ENCODE data around the gene C10orf67.

Gene C10orf67

DNA sequence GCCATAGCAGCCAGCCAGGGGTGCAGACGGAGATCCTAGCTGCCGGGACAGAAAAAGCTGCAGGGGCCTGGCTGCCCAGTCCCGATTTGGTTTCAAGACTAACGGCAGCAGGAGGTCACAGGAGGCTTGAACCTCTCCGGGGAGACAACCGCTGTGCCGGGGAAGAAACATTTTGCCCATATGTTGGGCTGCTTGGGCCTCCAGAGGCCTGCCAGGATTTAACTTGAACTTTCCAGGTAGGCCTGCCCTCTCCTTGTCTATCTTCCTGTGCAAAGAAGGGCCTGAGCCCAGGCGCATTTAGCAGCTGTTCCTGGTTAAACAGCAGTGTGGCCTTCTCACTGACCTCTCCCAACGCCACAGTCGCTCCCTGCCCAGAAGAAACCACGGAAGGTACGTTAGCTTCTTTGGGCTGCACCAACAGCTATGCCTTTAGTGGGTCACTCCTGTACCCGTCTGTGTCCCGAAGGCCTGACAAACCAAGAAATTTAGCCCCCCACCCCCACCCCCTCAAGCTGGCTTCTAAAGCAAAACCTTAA, 169.6 kb downstream of the C10orf67 start:
- DNase-seq, result no peak
- H3K36me3 Mint-ChIP-seq (ENCODE audit: low read depth), result no peaks in the 10 kb centered on the region
- peaks cover 85% of the 10 kb centered on the region for H3K27me3 Mint-ChIP-seq
- H3K27ac Mint-ChIP-seq, result no peak overlapping the region
- H3K9me3 Mint-ChIP-seq, result no peaks in the 10 kb centered on the region
- no peak overlapping the region for H3K4me3 Mint-ChIP-seq
- peaks cover 15% of the 10 kb centered on the region for H3K4me1 Mint-ChIP-seq (ENCODE audit: low read depth)

DNA sequence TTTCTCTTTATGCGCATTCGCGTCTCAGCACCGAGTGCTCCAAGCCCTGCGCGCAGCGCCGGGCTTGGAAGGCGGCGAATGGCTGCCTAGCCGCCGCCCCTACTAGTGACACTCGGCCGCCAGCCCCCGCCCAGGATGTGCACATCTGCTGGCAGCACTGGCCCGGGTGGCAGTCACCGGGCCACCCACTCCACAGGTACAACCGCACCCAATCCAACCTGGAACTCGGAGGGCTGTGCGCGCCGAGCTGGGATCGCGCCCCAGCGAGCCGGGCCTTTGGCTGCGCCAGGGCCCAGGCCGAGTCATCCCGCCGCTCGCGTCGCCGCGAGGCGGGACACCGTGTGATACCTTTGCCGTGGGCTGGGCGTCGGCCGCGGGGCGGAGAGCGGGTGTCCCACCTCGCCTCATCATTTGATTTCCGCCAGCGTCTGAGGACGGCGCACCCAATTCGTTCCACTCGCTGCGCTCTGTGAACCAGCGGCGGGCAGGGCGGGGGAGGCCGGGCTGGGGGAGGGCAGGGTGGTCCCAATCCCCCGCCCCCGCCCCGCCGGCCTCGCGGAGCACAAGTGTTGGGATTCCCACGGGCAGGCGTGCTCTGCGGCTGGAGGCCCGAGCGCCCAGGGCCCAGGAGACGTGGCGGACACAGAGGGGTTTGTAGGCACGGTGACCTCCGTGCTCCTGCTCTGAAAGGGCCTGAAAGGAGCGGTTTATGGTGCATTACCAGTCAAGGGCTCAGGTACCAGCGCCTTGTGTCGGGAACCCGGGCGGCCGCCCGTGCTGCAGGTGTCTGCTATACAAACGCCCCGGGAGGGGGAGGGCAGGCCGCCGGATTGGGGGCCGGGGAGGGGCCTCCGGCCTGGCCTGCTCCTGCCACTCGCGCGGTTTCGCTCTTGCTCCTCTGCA, 170.3 kb downstream of the C10orf67 start:
- Mint-ChIP-seq H3K9me3 (no peaks in the 10 kb centered on the region), H3K4me1 (ENCODE audit: low read depth) (peaks cover 15% of the 10 kb centered on the region), H3K4me3 (no peak overlapping the region), H3K27me3 (peaks cover 85% of the 10 kb centered on the region), H3K27ac (no peak overlapping the region), H3K36me3 (ENCODE audit: low read depth) (no peaks in the 10 kb centered on the region)
- no peak for DNase-seq

DNA sequence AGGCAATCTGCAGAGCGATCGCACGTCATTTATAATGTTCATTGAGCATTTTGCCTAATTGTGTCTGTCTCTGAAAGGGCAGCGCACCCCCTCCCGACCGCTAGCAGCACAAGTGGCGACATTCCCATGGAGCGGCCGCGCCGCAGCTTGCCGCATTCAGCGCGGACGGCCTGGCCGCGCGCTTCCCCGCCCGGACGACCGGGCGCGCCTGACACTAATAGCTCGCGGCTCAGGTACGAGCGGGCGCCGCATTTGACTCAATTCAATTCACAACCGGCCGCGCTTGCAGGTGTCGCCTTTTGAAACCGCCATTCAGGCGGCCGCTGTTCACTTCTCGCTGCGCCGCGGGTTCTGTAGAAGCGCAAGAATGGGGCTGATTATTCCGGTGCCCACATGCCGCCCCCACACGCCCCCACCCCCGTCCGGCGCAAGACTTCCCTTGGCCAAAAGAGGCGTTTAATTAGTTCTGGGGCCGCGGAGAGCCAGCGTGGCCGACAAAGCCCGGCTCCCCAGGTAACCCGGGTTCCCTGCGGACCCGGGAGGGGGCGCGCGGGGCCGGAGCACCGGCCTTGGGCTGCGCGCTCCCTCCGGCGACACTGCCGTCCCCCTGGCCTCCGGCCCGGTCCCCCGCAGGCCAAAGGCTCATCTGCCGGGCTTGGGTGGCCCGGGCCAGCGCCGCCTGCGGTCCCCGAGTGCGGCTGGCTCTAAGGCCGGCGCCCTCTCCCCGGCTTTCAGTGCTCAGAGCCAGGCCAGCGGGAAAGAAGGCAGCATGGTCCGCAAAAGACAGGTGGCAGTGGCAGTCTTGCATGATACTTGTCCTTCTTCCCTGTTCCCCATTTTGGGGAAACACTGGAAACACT, 171.2 kb downstream of the C10orf67 start:
- Mint-ChIP-seq H3K27ac (no peak overlapping the region), H3K36me3 (ENCODE audit: low read depth) (no peaks in the 10 kb centered on the region), H3K9me3 (no peaks in the 10 kb centered on the region), H3K4me3 (no peak overlapping the region), H3K27me3 (peaks cover 84% of the 10 kb centered on the region), H3K4me1 (ENCODE audit: low read depth) (peaks cover 15% of the 10 kb centered on the region)
- DNase-seq, result no peak

- no peaks in the 10 kb centered on the region for H3K9me3 Mint-ChIP-seq
- no peaks in the 10 kb centered on the region for H3K36me3 Mint-ChIP-seq (ENCODE audit: low read depth)
- H3K27me3 Mint-ChIP-seq, result peaks cover 81% of the 10 kb centered on the region
- H3K27ac Mint-ChIP-seq, result no peak overlapping the region
- H3K4me1 Mint-ChIP-seq (ENCODE audit: low read depth), result peaks cover 15% of the 10 kb centered on the region
- DNase-seq, result no peak
- no peak overlapping the region for H3K4me3 Mint-ChIP-seq
These were observed 172.0 kb downstream of the C10orf67 start for GRCh38 chr10:23172429-23173213.

- H3K27me3 Mint-ChIP-seq, result peaks cover 68% of the 10 kb centered on the region
- DNase-seq, result no peak
- no peak overlapping the region for H3K27ac Mint-ChIP-seq
- no peak overlapping the region for H3K4me3 Mint-ChIP-seq
- no peaks in the 10 kb centered on the region for H3K36me3 Mint-ChIP-seq (ENCODE audit: low read depth)
- H3K4me1 Mint-ChIP-seq (ENCODE audit: low read depth), result peaks cover 15% of the 10 kb centered on the region
- H3K9me3 Mint-ChIP-seq, result no peaks in the 10 kb centered on the region
These were observed 173.2 kb downstream of the C10orf67 start for GRCh38 chr10:23171232-23171876.

- no peak for DNase-seq
- H3K36me3 Mint-ChIP-seq (ENCODE audit: low read depth), result no peaks in the 10 kb centered on the region
- peaks cover 5% of the 10 kb centered on the region for H3K4me1 Mint-ChIP-seq (ENCODE audit: low read depth)
- H3K27me3 Mint-ChIP-seq, result peaks cover 57% of the 10 kb centered on the region
- H3K4me3 Mint-ChIP-seq, result no peak overlapping the region
- H3K27ac Mint-ChIP-seq, result no peak overlapping the region
- no peaks in the 10 kb centered on the region for H3K9me3 Mint-ChIP-seq
These were observed 186.2 kb downstream of the C10orf67 start for GRCh38 chr10:23158370-23158769.

DNA sequence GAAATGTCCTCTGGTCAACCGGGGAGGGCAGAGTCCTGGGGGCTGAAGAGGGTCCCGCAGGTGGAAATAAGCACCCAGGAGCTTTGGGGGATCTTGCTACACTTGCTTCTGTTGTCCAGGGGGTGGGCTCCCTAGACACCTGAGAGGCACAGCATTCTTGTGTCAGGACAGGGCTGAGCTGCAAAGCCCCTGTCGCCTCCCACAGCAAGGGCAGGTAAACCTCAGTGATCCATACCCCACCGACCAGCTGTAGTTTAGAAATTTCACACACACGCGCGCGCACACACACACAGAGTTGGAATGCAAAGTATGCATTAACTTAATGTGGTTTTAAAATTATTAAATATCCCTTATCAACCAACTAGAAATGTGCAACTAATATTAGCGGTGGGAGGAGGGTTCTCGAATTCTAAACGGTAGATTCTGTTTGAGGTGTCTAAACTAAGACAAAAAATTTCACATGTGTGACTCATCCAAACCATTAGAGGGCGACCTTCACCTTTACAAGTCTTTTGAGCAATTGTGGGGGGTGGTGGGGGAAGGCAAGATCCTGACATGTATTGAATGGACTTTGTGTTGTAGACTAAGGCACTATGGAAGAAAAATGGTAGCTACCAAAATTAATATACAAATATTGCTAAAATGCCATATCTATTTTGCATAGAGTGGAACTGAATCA, 186.8 kb downstream of the C10orf67 start:
- no peak overlapping the region for H3K27ac Mint-ChIP-seq
- peaks cover 57% of the 10 kb centered on the region for H3K27me3 Mint-ChIP-seq
- no peaks in the 10 kb centered on the region for H3K9me3 Mint-ChIP-seq
- DNase-seq, result no peak
- no peak overlapping the region for H3K4me3 Mint-ChIP-seq
- H3K4me1 Mint-ChIP-seq (ENCODE audit: low read depth), result peaks cover 5% of the 10 kb centered on the region
- no peaks in the 10 kb centered on the region for H3K36me3 Mint-ChIP-seq (ENCODE audit: low read depth)

DNA sequence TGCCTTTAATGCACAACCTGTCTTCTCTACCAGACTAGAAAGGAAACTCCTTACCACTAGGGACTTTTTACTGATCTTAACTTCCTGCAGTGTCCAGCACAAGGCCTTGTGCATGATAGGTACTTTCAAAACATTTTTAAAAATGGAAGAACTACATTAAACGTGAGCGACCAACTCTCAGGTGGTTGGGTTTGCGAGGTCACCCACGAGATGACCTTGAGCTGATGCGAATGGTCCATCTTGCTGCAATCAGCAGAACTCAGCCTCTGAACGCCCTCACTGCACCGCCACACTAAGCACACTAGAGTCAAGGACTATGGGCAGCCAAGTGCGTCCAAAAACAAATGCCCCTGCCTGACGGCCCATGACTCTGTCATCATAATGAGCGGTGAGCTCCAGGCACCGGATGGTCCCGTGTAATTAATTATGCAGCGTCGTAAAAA, 187.3 kb downstream of the C10orf67 start:
- peaks cover 57% of the 10 kb centered on the region for H3K27me3 Mint-ChIP-seq
- H3K27ac Mint-ChIP-seq, result no peak overlapping the region

GRCh38 chr10:23156447-23157150, 188.0 kb downstream of the C10orf67 start:
- H3K9me3 Mint-ChIP-seq, result no peaks in the 10 kb centered on the region
- H3K36me3 Mint-ChIP-seq (ENCODE audit: low read depth), result no peaks in the 10 kb centered on the region
- H3K4me1 Mint-ChIP-seq (ENCODE audit: low read depth), result peaks cover 5% of the 10 kb centered on the region
- peaks cover 57% of the 10 kb centered on the region for H3K27me3 Mint-ChIP-seq
- H3K4me3 Mint-ChIP-seq, result no peak overlapping the region
- no peak for DNase-seq
- H3K27ac Mint-ChIP-seq, result no peak overlapping the region

More for the DNA sequence above, 187.3 kb downstream of the C10orf67 start:
- Mint-ChIP-seq H3K9me3 (no peaks in the 10 kb centered on the region), H3K4me1 (ENCODE audit: low read depth) (peaks cover 5% of the 10 kb centered on the region), H3K36me3 (ENCODE audit: low read depth) (no peaks in the 10 kb centered on the region), H3K4me3 (no peak overlapping the region)
- no peak for DNase-seq

DNA sequence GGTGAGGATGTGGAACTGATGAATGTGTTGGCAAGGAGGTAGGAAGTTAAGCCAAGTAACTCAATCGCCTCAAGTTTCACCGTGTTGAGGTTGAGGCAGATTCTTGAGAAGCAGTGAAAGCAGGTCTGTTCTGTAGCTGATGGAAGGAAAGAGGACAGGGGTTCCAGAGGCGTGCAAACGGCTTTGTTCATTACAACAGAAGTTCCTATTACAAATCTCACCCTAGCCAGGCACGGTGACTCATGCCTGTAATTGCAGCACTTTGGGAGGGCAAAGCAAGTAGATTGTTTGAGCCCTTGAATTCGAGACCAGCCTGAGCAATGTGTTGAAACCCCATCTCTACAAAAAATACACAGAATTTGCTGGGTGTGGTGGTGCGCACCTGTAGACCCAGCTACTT, 189.4 kb downstream of the C10orf67 start:
- Mint-ChIP-seq H3K4me3 (no peak overlapping the region), H3K4me1 (ENCODE audit: low read depth) (peaks cover 5% of the 10 kb centered on the region), H3K27me3 (peaks cover 59% of the 10 kb centered on the region), H3K36me3 (ENCODE audit: low read depth) (no peaks in the 10 kb centered on the region), H3K27ac (no peak overlapping the region), H3K9me3 (no peaks in the 10 kb centered on the region)
- DNase-seq, result no peak
